HepG2 (cell line): ENCODE results near the gene MIR17HG. TPM values are rescaled to one million over a fixed set of nuclear protein-coding genes. Genes with fewer than 3 reads are reported as not detected.

ENCODE experiments used
- ATAC-seq: fragments of 200-7000 bp; cut with Tn5 transposase; 3 replicates; pipeline ENCODE4 v1.9.1; 2020; ENCODE audit warnings: mild to moderate bottlenecking, moderate library complexity
- BruUV-seq: library from RNA; stranded (reverse); fragments of 400-500 nt; replicated peaks from 2 replicates; lab custom pipeline; 2021; lab: Mats Ljungman, UMichigan
- CTCF ChIA-PET: fragments of 300-600 bp; formaldehyde crosslinking; extraction: SDS; loops from one replicate; lab custom pipeline; 2021; ENCODE audit warnings: low total read pairs, inconsistent platforms, low intra/inter-chr PET ratio; lab: Yijun Ruan, JAX
- POLR2A ChIA-PET: fragments of 350-600 bp; sonication (Branson Sonifier 250); formaldehyde crosslinking; loops from one replicate; lab custom pipeline; 2020; ENCODE audit warnings: antibody characterized with exemption, inconsistent platforms; lab: Yijun Ruan, JAX
- DNase-seq: peaks from one replicate; pipeline ENCODE4 v3.0.0-alpha.2; 2015; ENCODE audit warnings: low spot score
- FAIRE-seq: peaks from 3 replicates; lab custom pipeline; 2011; peaks lifted over from hg19 to GRCh38; lab: Jason Lieb, UNC
- H2AFZ ChIP-seq: one replicate; pipeline ENCODE4 v1.6.1; 2011; ENCODE audit warnings: low read length, inconsistent platforms
- H3K27ac ChIP-seq: fragments of 300-600 bp; 3 replicates; pipeline ENCODE4 v1.8.0; 2011; ENCODE audit warnings: mixed run types, mild to moderate bottlenecking, mixed read lengths, low read length, inconsistent platforms; ENCODE audit not compliant: insufficient read depth; ENCODE audit errors: extremely low read length
- H3K27me3 ChIP-seq, 2 experiments: fragments of 200-600 bp in 1 of 2; 2 replicates in 1 of 2; 3 replicates in 1 of 2; pipeline versions ENCODE4 v1.6.0 to v1.8.0; 2011; ENCODE audit warnings: low read length in 2 of 2, mild to moderate bottlenecking in 2 of 2, moderate library complexity in 2 of 2, inconsistent platforms in 1 of 2; ENCODE audit not compliant: insufficient read depth in 2 of 2, control insufficient read depth in 1 of 2
- H3K36me3 ChIP-seq, 2 experiments: fragments of 200-600 bp in 1 of 2; replicated peaks in 1 of 2; 2 replicates in 1 of 2; 3 replicates in 1 of 2; pipeline versions ENCODE4 v1.5.1 to v1.8.0; 2011; ENCODE audit warnings: low read length in 2 of 2, inconsistent platforms in 1 of 2; ENCODE audit not compliant: insufficient read depth in 2 of 2, control insufficient read depth in 1 of 2
- H3K4me1 ChIP-seq: 2 replicates; pipeline ENCODE4 v1.5.1; 2012; ENCODE audit warnings: low read length, inconsistent platforms; ENCODE audit not compliant: insufficient read depth
- H3K4me2 ChIP-seq: 2 replicates; pipeline ENCODE4 v1.6.0; 2011; ENCODE audit warnings: low read depth, low read length, inconsistent platforms
- H3K4me3 ChIP-seq, 3 experiments: fragments of 200-600 bp in 1 of 3; sonication (generic), shearing (Covaris generic) in 1 of 3; replicated peaks in 1 of 3; 2 replicates each; pipeline ENCODE4 v1.5.1; 2011 to 2016; ENCODE audit warnings: low read length in 3 of 3, inconsistent platforms in 2 of 3, low read depth in 2 of 3, mild to moderate bottlenecking in 2 of 3, control low read depth in 1 of 3, mixed read lengths in 1 of 3; ENCODE audit not compliant: insufficient read depth in 1 of 3
- H3K79me2 ChIP-seq: one replicate; pipeline ENCODE4 v1.6.1; 2011; ENCODE audit warnings: low read length, inconsistent platforms; ENCODE audit not compliant: insufficient read depth
- H3K9ac ChIP-seq: 2 replicates; pipeline ENCODE4 v1.6.0; 2011; ENCODE audit warnings: mild to moderate bottlenecking, low read depth, low read length, inconsistent platforms; ENCODE audit not compliant: insufficient read depth
- H3K9me3 ChIP-seq: 2 replicates; pipeline ENCODE4 v1.5.1; 2012; ENCODE audit warnings: mild to moderate bottlenecking, low read length
- H4K20me1 ChIP-seq: 2 replicates; pipeline ENCODE4 v1.6.0; 2011; ENCODE audit warnings: inconsistent platforms, mild to moderate bottlenecking, low read length, moderate library complexity; ENCODE audit not compliant: insufficient read depth
- CHD2 ChIP-seq: IDR thresholded peaks from 2 replicates; pipeline ENCODE4 v1.6.1; 2011; ENCODE audit warnings: low read depth, low read length, improper control_type of control experiment
- GABPA ChIP-seq, 2 experiments: IDR thresholded peaks; 2 replicates each; pipeline ENCODE4 v1.6.1; 2011 to 2016; ENCODE audit warnings: low read depth in 2 of 2, low read length in 1 of 2, missing biosample characterization in 1 of 2, missing genetic modification characterization in 1 of 2
- KDM4B ChIP-seq: sonication (generic); formaldehyde crosslinking; IDR thresholded peaks from 2 replicates; pipeline ENCODE4 v1.4.0; 2020; ENCODE audit warnings: missing genetic modification reagents
- MAFK ChIP-seq, 2 experiments: IDR thresholded peaks in 1 of 2; conservative IDR thresholded peaks in 1 of 2; 2 replicates each; pipeline ENCODE4 v1.6.1; 2011; ENCODE audit warnings: improper control_type of control experiment in 2 of 2, low read length in 2 of 2
- NCOA1 ChIP-seq: sonication (generic); formaldehyde crosslinking; IDR thresholded peaks from 2 replicates; pipeline ENCODE4 v1.9.0; 2021; ENCODE audit warnings: missing genetic modification reagents
- NFKBIZ ChIP-seq: IDR thresholded peaks from 2 replicates; pipeline ENCODE4 v1.6.1; 2018; ENCODE audit warnings: missing genetic modification reagents, missing compliant biosample characterization
- SOX5 ChIP-seq: IDR thresholded peaks from 2 replicates; pipeline ENCODE4 v1.6.1; 2016; ENCODE audit warnings: borderline replicate concordance
- SRF ChIP-seq: IDR thresholded peaks from 2 replicates; pipeline ENCODE4 v1.6.1; 2011; ENCODE audit warnings: mild to moderate bottlenecking, low read depth, low read length, moderate library complexity
- YEATS2 ChIP-seq: sonication (generic); formaldehyde crosslinking; IDR thresholded peaks from 2 replicates; pipeline ENCODE4 v1.4.0; 2020; ENCODE audit warnings: missing genetic modification reagents, borderline replicate concordance
- ZFP1 ChIP-seq: IDR thresholded peaks from 2 replicates; pipeline ENCODE4 v1.6.1; 2016
- ZNF501 ChIP-seq: sonication (generic); formaldehyde crosslinking; IDR thresholded peaks from 2 replicates; pipeline ENCODE4 v1.5.1; 2020; ENCODE audit warnings: mild to moderate bottlenecking, moderate library complexity, missing genetic modification reagents
- ZNF589 ChIP-seq: sonication (generic); formaldehyde crosslinking; conservative IDR thresholded peaks from 2 replicates; pipeline ENCODE4 v1.8.0; 2022; ENCODE audit warnings: mild to moderate bottlenecking, moderate library complexity, missing genetic modification reagents
- ZNF674 ChIP-seq: sonication (generic); formaldehyde crosslinking; IDR thresholded peaks from 2 replicates; pipeline ENCODE4 v1.5.0; 2020; ENCODE audit warnings: low read depth, mild to moderate bottlenecking, missing genetic modification reagents
- ZSCAN29 ChIP-seq: sonication (generic); formaldehyde crosslinking; conservative IDR thresholded peaks from 2 replicates; pipeline ENCODE4 v1.4.0; 2020; ENCODE audit warnings: mild to moderate bottlenecking, missing genetic modification reagents
- WGBS: methylation state at CpG from one replicate; pipeline ENCODE4 v1.1.6; 2017; ENCODE audit warnings: low lambda C conversion rate; 5-methylcytosine and 5-hydroxymethylcytosine counted together
- in situ Hi-C: cut with HindIII; loops from 2 replicates; pipeline ENCODE4 v1.10.0; 2017; ENCODE audit warnings: low pct_unique_long_range_greater_than_20kb; ENCODE audit not compliant: extremely low pct_ligation_motif_present
- intact Hi-C: fragments of 100-400 bp; cut with micrococcal nuclease; formaldehyde crosslinking; loops from one replicate; pipeline ENCODE4 v1.10.0; 2022; ENCODE audit not compliant: unreplicated experiment
- polyA plus RNA-seq, 8 experiments: library from polyadenylated mRNA; depleted of rRNA in 3 of 8; stranded (reverse) in 7 of 8; unstranded in 1 of 8; fragments of >200 nt; fragmentation: Illumina TruSeq in 4 of 8; extraction: Trizol in 4 of 8; gene quantifications; 2 replicates each; pipeline versions ENCODE4 v1.2.1 to v1.2.3, GENCODE V29; 2011 to 2016; ENCODE audit warnings: low read depth in 4 of 8, missing spikeins in 1 of 8, mixed read lengths in 1 of 8; ENCODE audit not compliant: insufficient read depth in 1 of 8
- total RNA-seq, 5 experiments: library from RNA; depleted of rRNA; stranded (reverse); fragments of >200 nt; fragmentation: Illumina TruSeq; extraction: Trizol; gene quantifications; 2 replicates each; pipeline ENCODE4 v1.2.3, GENCODE V29; 2016; ENCODE audit warnings: low read depth in 1 of 5
- TF ChIP-seq, protein P1 (sequence below): sonication (generic); formaldehyde crosslinking; IDR thresholded peaks from 2 replicates; pipeline ENCODE4 v1.4.0; 2020; ENCODE audit warnings: mild to moderate bottlenecking, low read depth, missing genetic modification reagents
- TF ChIP-seq, protein P2 (sequence below): sonication (generic); formaldehyde crosslinking; IDR thresholded peaks from 2 replicates; pipeline ENCODE4; 2020; ENCODE audit warnings: missing genetic modification reagents, mild to moderate bottlenecking, borderline replicate concordance
- TF ChIP-seq, protein P3 (sequence below): sonication (generic); formaldehyde crosslinking; IDR thresholded peaks from 2 replicates; pipeline ENCODE4 v1.4.0; 2020; ENCODE audit warnings: missing genetic modification reagents

The MIR17HG gene
- total and polyA plus RNA-seq, 2 of the 13 experiments (the other 11 are each of a cell fraction or from before 2014, with no cell fraction given) = 2.5 to 12.3 TPM

GRCh38 chr13:91304741-91305140, 42.7 kb upstream of the MIR17HG start:
- no peak overlapping the region for H2AFZ ChIP-seq
- H3K36me3 ChIP-seq = no peaks in the 10 kb centered on the region
- no peak overlapping the region for H3K4me2 ChIP-seq
- H3K9ac ChIP-seq = no peak overlapping the region
- ChIA-PET CTCF (no interaction called here), POLR2A (no interaction called here)
- intact Hi-C loops = no loop called here
- WGBS = 8% methylated on average over 2 of the region's 2 CpGs
- no TSS peak for BruUV-seq
- DNase-seq (no peak), FAIRE-seq (no peak), ATAC-seq (no peak)
- H3K4me3 ChIP-seq = no peak overlapping the region
- H3K27me3 ChIP-seq = no peaks in the 10 kb centered on the region
- H3K9me3 ChIP-seq = no peaks in the 10 kb centered on the region
- no peaks in the 10 kb centered on the region for H3K79me2 ChIP-seq
- no peaks in the 10 kb centered on the region for H3K4me1 ChIP-seq
- in situ Hi-C loops = no loop called here
- H3K27ac ChIP-seq = no peak overlapping the region
- H4K20me1 ChIP-seq = no peaks in the 10 kb centered on the region
- TF ChIP-seq NFKBIZ (no peak), CHD2 (no peak), GABPA (IDR thresholded peaks at IDR 0.05; ENCODE audit: low read depth, low read length) (no peak), GABPA (CRISPR knock-in tag; IDR thresholded peaks at IDR 0.05; ENCODE audit: low read depth) (no peak), ZNF501 (no peak), KDM4B (no peak), ZNF589 (no peak), SOX5 (CRISPR knock-in tag) (no peak), ZSCAN29 (no peak), NCOA1 (CRISPR knock-in tag) (no peak), SRF (no peak), ZNF674 (CRISPR knock-in tag) (no peak), MAFK (conservative IDR thresholded peaks at IDR 0.05 in 1 of 2, IDR thresholded peaks at IDR 0.05 in 1 of 2; ENCODE audit: low read length in 2 of 2) (no peak), ZFP1 (CRISPR knock-in tag) (no peak), YEATS2 (CRISPR knock-in tag) (no peak)
- TF ChIP-seq, protein P1, sequence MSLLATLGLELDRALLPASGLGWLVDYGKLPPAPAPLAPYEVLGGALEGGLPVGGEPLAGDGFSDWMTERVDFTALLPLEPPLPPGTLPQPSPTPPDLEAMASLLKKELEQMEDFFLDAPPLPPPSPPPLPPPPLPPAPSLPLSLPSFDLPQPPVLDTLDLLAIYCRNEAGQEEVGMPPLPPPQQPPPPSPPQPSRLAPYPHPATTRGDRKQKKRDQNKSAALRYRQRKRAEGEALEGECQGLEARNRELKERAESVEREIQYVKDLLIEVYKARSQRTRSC (CRISPR knock-in tag) = no peak
- TF ChIP-seq, protein P2, sequence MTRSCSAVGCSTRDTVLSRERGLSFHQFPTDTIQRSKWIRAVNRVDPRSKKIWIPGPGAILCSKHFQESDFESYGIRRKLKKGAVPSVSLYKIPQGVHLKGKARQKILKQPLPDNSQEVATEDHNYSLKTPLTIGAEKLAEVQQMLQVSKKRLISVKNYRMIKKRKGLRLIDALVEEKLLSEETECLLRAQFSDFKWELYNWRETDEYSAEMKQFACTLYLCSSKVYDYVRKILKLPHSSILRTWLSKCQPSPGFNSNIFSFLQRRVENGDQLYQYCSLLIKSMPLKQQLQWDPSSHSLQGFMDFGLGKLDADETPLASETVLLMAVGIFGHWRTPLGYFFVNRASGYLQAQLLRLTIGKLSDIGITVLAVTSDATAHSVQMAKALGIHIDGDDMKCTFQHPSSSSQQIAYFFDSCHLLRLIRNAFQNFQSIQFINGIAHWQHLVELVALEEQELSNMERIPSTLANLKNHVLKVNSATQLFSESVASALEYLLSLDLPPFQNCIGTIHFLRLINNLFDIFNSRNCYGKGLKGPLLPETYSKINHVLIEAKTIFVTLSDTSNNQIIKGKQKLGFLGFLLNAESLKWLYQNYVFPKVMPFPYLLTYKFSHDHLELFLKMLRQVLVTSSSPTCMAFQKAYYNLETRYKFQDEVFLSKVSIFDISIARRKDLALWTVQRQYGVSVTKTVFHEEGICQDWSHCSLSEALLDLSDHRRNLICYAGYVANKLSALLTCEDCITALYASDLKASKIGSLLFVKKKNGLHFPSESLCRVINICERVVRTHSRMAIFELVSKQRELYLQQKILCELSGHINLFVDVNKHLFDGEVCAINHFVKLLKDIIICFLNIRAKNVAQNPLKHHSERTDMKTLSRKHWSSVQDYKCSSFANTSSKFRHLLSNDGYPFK = no peak
- TF ChIP-seq, protein P3, sequence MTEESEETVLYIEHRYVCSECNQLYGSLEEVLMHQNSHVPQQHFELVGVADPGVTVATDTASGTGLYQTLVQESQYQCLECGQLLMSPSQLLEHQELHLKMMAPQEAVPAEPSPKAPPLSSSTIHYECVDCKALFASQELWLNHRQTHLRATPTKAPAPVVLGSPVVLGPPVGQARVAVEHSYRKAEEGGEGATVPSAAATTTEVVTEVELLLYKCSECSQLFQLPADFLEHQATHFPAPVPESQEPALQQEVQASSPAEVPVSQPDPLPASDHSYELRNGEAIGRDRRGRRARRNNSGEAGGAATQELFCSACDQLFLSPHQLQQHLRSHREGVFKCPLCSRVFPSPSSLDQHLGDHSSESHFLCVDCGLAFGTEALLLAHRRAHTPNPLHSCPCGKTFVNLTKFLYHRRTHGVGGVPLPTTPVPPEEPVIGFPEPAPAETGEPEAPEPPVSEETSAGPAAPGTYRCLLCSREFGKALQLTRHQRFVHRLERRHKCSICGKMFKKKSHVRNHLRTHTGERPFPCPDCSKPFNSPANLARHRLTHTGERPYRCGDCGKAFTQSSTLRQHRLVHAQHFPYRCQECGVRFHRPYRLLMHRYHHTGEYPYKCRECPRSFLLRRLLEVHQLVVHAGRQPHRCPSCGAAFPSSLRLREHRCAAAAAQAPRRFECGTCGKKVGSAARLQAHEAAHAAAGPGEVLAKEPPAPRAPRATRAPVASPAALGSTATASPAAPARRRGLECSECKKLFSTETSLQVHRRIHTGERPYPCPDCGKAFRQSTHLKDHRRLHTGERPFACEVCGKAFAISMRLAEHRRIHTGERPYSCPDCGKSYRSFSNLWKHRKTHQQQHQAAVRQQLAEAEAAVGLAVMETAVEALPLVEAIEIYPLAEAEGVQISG (CRISPR knock-in tag) = no peak
